Gastroesophageal sphincter (tissue), 3 donors: ENCODE data around the gene NSUN3.

Experiments used
- POLR2A ChIP-seq, 2 donors: fragments of 450-650 bp; IDR thresholded peaks; one replicate each; pipeline ENCODE4 v1.6.1; 2017; ENCODE audit warnings: antibody characterized with exemption in 2 of 2, mild to moderate bottlenecking in 2 of 2, moderate library complexity in 1 of 2
- POLR2AphosphoS5 ChIP-seq: sonication (generic); formaldehyde crosslinking; IDR thresholded peaks from one replicate; pipeline ENCODE4 v1.6.1; 2017; ENCODE audit warnings: antibody characterized with exemption
- TF ChIP-seq, protein P1 (sequence below), 4 experiments: fragments of 200-600 bp in 2 of 4; fragments of 450-650 bp in 2 of 4; sonication (generic) in 1 of 4; IDR thresholded peaks; one replicate each; pipeline ENCODE4 v1.5.1; 2017 to 2019; ENCODE audit warnings: antibody characterized with exemption in 4 of 4, mild to moderate bottlenecking in 2 of 4, moderate library complexity in 2 of 4

DNA sequence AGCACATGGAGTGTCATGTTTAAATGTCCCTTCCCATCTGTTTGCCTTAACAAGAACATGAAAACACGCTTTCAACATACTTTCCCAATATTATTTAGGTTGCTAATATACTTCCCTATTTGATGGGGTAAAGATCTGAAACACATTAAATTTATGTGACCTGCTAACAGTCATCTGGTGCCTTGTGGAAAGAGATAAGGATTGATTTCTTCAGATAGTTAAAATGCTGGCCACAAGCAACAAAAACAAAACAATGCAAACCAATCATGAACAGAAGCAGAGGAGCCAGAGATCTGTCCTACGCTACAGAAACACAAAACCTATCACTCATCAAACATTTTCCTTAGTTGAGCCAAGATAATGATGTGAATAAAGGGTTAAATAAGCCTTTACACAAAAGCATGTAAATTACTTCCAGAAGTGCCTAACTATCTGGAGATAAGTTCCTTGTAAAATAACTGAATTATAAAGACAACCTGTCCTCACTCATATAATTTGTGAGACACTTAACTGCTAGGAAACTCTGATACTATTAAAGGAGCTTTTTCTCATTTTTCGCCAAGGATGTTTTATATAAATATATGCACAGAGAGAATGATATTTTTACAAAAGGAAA is 109.9 kb downstream of the NSUN3 start:
- TF ChIP-seq POLR2AphosphoS5 (no peak), POLR2A (IDR thresholded peaks at IDR 0.05) (no peak)
- TF ChIP-seq, protein P1, sequence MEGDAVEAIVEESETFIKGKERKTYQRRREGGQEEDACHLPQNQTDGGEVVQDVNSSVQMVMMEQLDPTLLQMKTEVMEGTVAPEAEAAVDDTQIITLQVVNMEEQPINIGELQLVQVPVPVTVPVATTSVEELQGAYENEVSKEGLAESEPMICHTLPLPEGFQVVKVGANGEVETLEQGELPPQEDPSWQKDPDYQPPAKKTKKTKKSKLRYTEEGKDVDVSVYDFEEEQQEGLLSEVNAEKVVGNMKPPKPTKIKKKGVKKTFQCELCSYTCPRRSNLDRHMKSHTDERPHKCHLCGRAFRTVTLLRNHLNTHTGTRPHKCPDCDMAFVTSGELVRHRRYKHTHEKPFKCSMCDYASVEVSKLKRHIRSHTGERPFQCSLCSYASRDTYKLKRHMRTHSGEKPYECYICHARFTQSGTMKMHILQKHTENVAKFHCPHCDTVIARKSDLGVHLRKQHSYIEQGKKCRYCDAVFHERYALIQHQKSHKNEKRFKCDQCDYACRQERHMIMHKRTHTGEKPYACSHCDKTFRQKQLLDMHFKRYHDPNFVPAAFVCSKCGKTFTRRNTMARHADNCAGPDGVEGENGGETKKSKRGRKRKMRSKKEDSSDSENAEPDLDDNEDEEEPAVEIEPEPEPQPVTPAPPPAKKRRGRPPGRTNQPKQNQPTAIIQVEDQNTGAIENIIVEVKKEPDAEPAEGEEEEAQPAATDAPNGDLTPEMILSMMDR (IDR thresholded peaks at IDR 0.05) = no peak
